ENCODE data around the gene CCDC124.
"Not testable (repeated sequence)": the region's sequence is repeated elsewhere in the genome, so short reads cannot be mapped to it uniquely, and the experiment has no call there.

The CCDC124 gene

GRCh38 chr19:17985037-17985818 lies 52.4 kb downstream of the CCDC124 start:
- no peak for DNase-seq (ENCODE audit: low read depth)

DNA sequence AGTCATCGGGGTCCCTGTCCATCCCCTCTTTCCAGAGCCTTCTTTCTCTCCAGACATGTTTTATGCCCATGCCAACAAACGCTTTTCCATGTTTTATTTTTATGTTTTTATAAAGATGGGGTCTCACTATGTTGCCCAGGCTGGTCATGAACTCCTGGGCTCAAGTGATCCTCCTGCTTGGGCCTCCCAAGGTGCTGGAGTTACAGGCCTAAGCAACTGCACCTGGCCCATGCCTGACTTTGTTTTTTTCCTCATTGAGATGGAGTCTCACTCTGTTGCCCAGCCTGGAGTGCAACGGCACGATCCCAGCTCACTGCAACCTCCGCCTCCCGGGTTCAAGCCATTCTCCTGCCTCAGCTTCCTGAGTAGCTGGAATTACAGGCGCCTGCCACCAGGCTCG lies 53.8 kb downstream of the CCDC124 start:
- not testable (repeated sequence) for DNase-seq (ENCODE audit: low read depth)

DNA sequence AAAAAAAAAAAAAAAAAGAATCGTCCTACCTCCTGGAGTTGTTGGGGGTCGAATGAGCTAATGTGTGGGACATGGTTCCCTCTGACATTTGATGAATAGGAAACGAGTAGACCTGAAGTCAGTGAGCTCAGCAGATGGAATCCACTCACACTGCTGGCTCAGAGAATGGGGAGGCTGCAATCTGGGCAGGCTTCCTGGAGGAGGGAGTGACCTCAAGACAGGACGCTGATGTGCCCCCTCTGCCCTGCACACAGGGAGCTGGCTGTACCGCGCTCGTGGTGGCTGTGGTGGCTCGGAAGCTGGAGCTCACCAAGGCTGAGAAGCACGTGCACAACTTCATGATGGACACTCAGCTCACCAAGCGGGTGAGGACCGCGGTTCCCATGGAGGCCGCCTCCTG lies 55.3 kb downstream of the CCDC124 start:
- DNase-seq (ENCODE audit: low read depth): no peak

GRCh38 chr19:17989425-17990094 lies 56.7 kb downstream of the CCDC124 start:
- no peak for DNase-seq (ENCODE audit: low read depth)

DNA sequence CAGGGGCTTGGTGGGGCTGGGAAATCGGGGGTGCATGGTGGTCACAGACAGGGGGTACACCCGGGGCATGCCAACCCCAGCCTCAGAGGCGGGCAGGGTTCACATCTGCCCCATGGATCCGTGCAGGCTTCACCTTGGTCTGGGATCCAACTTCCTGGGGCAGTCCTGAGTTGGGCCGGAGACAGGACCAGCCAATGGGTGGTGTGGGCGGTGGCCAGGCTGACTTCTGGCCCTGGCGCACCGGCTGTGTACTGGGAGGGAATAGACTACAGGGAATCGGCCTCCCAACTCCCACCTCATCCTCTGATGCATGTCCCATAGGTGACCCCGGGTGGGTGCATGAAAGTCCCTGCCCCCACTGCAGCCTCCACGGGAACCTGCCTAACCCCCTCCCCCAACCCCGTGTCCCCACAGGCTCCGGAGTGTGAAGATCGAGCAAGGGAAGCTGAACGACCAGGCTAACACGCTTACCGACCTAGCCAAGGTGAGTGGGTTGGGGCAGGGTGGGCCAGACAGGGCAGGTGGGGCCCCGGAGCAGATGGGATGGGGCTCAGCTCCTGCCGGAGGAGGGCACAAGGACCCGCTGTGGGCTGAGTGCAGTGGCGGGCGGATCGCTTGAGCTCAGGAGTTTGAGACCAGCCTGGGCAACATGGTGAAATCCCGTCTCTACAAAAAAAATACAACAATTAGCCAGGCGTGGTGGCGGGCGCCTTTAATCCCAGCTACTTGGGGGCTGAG lies 60.4 kb downstream of the CCDC124 start:
- DNase-seq (ENCODE audit: low read depth): no peak
